NCI-H1105 treated with DMSO at 0.1 percent for 48 hours (cell line): ENCODE results near the gene AP2A1.

ENCODE experiments used
- DNase-seq: peaks from one replicate; lab custom pipeline; 2025; lab: John Stamatoyannopoulos, UW

Gene AP2A1

GRCh38 chr19:49812997-49813861 is 46.4 kb downstream of the AP2A1 start, which contains the start of gene FUZ:
Gene FUZ, minus strand, starts transcription at chr19:49813292. Its CDS starts 186 bp downstream, at chr19:49813106.
- DNase-seq, result peak; percentile 99

DNA sequence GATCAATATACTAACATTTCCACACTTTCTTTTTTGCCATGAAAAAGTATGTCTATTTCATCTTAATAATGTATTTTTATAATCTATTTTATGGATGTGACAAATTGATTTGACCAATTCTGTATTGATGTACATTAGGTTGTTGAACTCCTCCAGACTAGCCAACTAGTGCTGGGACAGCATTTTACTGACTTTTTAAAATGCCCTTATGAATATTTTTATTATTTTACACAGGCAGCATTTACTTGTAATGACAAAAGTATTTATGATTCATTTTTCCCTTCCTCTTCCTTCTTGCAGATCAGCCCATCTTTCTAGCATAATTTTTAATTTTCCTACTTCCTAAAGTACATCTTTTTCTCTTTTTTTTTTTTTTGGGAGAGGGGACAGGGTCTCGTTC is 47.2 kb downstream of the AP2A1 start:
- no peak for DNase-seq

GRCh38 chr19:49816590-49816989 is 49.8 kb downstream of the AP2A1 start:
- no peak for DNase-seq

DNA sequence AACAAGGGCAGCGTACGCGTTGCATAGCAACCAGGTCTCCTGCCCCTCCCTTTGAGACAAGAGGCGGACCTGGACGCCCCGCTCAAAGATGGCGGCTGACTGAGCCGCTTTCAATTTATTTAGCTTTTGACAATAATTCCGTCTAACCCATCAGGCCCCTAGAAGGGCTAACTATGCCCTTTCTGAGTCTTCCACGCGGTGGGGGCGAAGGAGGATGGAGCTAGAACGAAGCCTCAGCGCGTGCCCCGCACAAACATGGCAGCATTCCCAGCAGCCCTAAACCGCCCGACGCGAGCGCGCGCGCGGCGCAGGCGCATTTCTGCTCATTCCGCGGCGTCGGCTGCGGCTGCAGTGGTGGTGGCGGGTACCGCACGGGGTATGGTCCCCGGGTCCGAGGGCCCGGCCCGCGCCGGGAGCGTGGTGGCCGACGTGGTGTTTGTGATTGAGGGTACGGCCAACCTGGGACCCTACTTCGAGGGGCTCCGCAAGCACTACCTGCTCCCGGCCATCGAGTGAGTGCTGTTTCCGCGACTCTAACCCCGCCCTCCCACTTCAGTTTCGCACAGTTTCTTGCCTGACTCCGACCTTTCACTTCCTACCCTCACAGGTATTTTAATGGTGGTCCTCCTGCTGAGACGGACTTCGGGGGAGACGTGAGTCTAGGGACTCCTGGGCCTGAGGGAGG is 51.3 kb downstream of the AP2A1 start, which contains the start of gene MED25:
TSS of gene MED25 (plus strand) at position 326 of the 685 bp plus-strand sequence. CDS start at position 379, 53 bp downstream.
- DNase-seq, result peak; percentile 91

GRCh38 chr19:49818649-49819370 is 52.0 kb downstream of the AP2A1 start:
- no peak for DNase-seq

DNA sequence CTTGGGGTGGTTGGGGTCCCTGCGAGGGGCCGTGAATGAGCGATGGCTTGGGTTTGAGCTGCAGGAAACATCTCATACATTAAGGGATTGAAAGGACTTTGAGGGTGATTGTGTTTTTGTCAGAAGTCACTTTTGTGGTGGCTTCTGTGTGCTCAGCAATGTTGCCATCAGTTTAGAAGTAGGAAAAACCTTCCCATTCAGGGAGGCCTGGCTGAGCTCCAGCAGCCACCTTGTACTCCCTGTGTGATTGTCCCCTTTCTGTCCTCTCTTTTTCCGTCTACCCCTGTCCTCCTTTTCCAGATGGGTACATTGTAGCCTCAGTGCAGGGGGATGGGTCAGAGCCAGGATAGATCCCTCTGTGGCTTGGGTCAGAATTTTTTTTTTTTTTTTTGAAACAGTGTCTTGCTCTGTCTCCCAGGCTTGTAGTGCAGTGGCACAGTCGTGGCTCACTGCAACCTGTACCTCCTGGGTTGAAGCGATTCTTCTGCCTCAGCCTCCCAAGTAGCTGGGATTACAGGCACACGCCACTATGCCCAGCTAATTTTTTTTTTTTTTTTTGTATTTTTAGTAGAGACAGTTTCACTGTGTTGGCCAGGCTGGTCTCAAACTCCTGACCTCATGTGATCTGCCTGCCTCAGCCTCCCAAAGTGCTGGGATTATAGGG is 52.8 kb downstream of the AP2A1 start:
- peak; percentile 10 for DNase-seq

DNA sequence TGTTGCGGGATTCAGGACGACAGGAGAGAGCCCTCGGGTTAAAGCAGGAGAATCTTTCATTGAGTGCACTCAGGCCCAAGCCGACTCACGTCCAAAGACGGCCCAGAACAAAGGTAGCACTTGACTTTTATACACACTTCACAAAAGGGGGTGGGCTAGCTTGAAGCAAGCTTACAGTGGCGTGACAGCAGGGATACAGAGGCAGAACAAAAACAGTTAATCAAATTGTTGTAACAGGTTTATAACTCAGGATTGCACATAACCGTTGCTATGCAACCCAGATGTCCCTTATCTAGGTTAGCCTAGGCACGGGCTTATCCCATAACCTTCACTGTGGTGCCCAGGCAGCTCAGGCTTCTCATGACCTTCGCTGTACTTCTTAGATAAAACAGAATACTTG is 53.3 kb downstream of the AP2A1 start:
- DNase-seq, result peak; percentile 32

GRCh38 chr19:49823472-49823871 is 56.7 kb downstream of the AP2A1 start:
- DNase-seq, result peak; percentile 96

DNA sequence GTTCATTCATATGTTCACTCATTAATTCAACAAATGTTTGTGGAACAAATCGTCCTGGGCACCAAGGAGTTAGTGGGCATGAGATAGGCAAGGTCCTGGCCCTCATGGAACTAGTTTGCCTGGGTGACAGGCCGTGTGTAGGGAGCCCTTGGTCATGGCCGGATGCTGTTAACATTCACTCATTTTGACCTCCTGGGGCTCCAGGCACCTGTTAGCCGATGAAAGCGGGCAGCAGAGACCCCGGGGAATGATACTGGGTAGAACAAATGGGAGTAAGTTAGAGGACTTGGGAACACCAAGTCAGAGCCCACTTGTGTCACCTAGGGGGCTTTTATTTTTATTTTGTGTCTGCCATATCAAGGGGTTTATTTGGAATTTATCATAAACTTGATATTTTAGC is 57.9 kb downstream of the AP2A1 start:
- DNase-seq, result no peak

- no peak for DNase-seq
Observed at GRCh38 chr19:49827034-49827433, 60.2 kb downstream of the AP2A1 start.

DNA sequence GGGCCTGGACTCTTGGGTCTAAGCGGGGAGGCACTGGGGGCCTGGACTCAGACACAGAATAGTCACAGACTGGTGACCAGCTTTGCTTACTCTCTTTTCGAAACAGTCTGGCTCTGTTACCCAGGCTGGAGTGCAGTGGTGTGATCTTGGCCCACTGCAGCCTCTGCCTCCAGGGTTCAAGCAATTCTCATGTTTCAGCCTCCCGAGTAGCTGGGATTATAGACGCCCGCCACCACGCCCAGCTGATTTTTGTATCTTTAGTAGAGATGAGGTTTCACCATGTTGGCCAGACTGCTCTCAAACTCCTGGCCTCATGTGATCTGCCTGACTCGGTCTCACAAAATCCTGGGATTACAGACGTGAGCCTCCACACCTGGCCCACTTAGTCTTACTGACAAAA is 62.4 kb downstream of the AP2A1 start:
- DNase-seq, result no peak

- DNase-seq, result no peak
Observed at GRCh38 chr19:49829721-49830120, 62.9 kb downstream of the AP2A1 start.

- DNase-seq, result no peak
Observed at GRCh38 chr19:49830766-49831165, 64.0 kb downstream of the AP2A1 start.

DNA sequence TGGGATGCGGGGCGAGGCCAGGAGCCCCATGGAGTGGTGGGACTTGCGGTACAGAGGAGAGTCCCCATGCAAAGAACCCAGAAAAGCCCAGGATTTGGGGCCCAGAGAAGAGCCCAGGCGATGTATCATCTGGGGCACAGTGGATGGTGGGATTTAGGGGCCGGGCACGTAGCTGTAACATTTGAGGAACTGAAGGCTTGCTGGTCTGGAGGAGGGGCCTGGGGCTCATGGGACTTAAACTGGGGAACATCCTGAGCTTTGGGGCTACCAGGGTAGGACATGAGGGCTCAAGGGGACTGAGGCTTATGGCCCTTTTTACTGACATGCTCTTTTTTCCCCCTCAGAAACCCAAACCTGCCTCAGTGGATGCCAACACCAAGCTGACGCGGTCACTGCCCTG is 64.8 kb downstream of the AP2A1 start:
- no peak for DNase-seq

GRCh38 chr19:49832556-49832955 is 65.8 kb downstream of the AP2A1 start:
- no peak for DNase-seq

GRCh38 chr19:49833599-49833998 is 66.8 kb downstream of the AP2A1 start:
- DNase-seq, result no peak

DNA sequence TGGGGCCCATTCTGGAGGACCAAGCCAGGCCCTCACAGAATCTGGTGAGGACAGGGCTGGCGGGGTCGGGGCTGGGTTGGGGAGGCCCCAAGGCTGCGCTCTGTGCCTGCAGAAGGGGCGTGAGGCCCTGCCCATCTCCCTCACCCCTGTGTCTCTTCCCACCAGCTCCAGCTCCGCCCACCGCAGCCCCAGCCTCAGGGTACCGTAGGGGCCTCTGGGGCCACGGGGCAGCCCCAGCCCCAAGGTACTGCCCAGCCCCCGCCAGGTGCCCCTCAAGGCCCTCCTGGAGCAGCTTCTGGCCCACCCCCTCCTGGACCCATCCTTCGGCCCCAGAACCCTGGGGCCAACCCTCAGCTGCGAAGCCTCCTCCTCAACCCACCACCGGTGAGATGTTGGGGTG is 68.8 kb downstream of the AP2A1 start:
- DNase-seq, result no peak

DNA sequence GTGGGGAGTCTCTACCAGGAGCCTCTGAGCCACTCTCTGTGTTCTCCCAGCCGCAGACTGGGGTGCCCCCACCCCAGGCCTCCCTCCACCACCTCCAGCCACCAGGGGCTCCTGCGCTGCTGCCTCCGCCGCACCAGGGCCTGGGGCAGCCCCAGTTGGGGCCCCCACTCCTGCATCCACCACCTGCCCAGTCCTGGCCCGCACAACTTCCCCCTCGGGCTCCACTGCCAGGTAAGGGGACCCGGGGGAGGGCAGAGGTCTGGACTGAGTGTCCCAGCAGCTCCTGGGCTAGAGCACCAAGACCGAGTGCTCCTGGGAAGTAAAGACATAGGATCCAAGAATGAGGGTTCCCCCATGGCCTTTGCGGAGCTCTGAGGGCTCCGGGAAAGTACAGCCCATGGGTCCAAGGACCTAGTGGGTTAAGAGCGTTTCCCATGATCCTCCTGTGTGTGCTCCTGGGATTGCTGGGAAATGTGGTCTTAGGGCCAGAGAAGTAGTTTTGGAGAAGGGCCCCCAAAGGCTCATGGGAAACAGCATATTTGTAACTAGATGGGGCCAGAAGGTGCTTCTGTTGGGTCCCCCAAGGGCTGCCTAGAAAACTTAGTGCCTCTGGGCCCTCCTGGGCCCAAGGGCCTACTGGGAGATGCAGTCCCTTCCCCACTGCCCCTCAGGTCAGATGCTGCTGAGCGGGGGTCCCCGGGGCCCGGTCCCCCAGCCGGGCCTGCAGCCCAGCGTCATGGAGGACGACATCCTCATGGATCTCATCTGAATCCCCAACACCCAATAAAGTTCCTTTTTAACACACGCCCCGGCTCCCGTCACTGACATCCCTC is 69.6 kb downstream of the AP2A1 start:
- DNase-seq, result no peak

DNA sequence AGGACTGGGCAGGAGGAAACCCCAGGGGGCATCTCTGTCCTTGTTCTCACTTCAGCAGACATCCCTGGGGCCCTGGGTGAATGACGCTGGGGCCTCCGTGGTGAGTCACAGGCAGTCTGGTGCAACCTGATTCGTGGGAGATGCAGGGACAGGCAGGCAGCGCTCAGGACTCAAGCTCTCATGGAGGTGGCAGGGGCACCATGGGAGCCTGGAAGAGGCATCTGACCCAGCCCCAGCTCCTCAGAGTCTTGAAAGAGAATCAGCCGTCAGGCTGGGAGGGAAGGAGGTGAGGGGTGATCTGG is 70.2 kb downstream of the AP2A1 start:
- DNase-seq, result no peak

- DNase-seq, result no peak
Observed at GRCh38 chr19:49837425-49837824, 70.6 kb downstream of the AP2A1 start.

DNA sequence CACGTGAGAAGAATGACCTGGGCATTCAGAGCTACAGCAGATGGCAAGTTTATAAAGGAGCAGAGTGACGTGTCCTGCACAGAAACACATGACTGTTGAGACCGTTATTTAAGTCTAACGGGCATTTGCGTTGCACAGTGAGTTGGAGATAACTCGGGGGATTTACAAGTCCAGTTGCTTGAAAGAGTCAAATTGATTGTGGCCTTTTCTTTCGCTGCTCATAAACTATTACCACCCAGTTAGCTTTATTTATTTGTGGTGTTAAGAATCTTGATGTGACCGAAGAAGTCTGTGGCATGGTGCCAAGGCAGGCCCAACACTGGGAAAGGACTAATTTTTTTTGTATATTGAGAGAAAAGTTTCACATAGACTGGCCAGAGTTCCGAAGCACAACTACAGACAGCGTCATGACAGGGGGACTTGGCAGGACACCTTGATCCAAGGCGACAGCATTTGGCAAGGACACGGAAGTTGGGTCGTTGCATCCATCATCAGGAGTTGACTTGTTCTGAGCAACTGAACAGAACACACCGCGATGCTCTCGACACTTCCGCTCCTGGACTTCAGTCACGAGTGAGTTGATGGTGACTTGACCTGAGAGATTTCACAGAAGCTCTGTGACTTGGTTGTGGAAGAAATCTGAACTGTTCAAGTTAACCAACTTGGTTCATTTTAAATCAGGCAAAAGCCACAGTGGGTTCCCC is 72.2 kb downstream of the AP2A1 start:
- no peak for DNase-seq
